Ramos (cell line): ENCODE data around the gene NME7.

Experiments
- in situ Hi-C: fragments of 300-500 bp; cut with MboI; formaldehyde crosslinking; loops from one replicate; pipeline ENCODE4 v1.14.3; 2022; ENCODE audit warnings: low sequenced_read_pairs; ENCODE audit not compliant: unreplicated experiment

The NME7 gene

GRCh38 chr1:169100208-169100607, 267.4 kb downstream of the NME7 start:
- in situ Hi-C loops, result no loop called here

GRCh38 chr1:169099561-169099960, 268.0 kb downstream of the NME7 start:
- in situ Hi-C loops, result no loop called here

GRCh38 chr1:169098380-169098779, 269.2 kb downstream of the NME7 start:
- in situ Hi-C loops, result no loop called here

- in situ Hi-C loops, result no loop called here
Observed at GRCh38 chr1:169094897-169095569, 272.6 kb downstream of the NME7 start.

DNA sequence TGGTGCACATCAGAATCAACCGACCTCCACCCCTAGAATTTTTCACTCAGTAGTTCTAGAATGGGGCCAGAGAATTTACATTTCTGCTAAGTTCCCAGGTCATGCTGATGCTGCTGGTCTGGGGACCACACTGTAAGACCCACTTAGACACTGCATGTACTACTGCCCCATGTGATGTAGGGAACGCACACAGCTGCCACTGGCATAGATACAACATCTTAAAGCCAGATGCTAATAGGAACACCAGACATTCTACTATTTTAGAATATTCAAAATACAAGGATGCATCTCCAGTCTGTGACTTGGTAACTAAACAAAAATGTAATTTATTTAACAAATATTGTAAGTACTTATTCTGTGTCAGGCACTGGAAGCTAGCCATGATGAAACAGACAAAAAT, 275.2 kb downstream of the NME7 start:
- in situ Hi-C loops, result no loop called here

DNA sequence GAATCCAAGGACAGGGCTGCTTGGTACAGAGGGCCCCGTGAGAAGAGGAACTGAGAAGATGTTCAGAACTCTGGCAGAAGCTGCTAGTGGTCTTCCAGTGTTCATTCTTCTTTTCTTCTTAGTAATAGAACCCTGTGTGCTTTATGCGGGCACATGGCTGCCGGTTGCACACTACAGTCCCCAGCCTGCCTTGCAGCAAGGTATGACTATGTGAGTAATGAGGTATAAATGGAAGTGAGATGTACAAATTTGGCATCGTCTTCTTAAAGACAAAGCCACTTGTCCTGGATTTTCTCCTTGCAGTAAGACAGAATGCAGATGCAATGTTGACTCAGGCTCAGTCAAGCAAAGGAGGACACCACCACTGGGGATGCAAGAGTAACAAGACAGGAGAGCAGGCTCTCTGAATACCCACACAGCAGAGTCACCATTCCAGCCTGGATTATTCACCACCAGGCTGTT, 276.1 kb downstream of the NME7 start:
- in situ Hi-C loops, result no loop called here

DNA sequence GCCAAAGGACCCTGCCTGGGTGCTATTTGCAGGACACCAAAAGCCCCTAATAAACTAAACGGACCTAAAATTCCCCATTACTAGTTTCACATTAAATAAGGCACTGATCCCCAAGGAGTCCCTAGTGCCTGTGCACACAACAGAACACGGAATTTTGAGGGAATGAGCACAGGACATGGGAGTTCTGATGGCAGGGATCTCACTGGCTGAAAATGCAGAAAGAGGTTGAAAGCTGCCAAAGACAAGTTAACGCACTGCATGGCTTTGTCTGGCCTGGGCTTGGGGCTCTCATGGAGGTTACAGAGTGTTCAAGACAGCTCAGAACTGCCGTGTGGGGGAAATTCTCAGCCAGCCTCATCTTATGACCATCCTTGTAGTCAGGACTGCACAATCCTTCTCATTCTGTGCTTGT, 276.7 kb downstream of the NME7 start:
- in situ Hi-C loops, result no loop called here

DNA sequence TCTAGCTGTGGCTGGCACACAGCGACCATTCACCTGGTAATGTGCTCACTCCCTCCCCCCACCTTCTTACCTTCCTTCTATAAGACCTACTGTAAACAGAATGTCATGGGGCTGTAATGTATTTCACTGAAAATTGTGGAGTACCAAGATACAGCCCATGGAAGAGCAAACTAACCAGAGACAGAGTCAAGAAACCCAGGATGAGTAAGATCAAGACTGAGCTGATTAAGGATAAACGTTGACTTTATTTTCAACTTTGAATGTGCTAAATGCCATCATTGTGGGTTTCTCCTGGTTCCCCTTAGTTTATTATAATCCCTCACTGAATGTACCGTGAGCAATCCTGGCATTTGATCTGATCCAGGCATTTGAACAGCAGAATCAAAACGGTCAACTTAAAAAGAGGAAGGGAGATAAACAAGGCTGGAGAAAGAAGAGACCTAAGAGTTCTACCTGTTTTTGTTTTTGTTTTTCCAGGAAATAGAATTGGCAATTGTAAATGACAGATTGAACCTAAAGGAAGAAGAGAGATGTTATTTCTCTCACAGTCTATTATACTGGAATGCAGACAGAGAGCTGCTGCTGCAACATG, 277.2 kb downstream of the NME7 start:
- in situ Hi-C loops, result no loop called here

- in situ Hi-C loops, result no loop called here
Observed at GRCh38 chr1:169089776-169090175, 277.8 kb downstream of the NME7 start.

GRCh38 chr1:169087876-169088275, 279.7 kb downstream of the NME7 start:
- in situ Hi-C loops, result no loop called here

DNA sequence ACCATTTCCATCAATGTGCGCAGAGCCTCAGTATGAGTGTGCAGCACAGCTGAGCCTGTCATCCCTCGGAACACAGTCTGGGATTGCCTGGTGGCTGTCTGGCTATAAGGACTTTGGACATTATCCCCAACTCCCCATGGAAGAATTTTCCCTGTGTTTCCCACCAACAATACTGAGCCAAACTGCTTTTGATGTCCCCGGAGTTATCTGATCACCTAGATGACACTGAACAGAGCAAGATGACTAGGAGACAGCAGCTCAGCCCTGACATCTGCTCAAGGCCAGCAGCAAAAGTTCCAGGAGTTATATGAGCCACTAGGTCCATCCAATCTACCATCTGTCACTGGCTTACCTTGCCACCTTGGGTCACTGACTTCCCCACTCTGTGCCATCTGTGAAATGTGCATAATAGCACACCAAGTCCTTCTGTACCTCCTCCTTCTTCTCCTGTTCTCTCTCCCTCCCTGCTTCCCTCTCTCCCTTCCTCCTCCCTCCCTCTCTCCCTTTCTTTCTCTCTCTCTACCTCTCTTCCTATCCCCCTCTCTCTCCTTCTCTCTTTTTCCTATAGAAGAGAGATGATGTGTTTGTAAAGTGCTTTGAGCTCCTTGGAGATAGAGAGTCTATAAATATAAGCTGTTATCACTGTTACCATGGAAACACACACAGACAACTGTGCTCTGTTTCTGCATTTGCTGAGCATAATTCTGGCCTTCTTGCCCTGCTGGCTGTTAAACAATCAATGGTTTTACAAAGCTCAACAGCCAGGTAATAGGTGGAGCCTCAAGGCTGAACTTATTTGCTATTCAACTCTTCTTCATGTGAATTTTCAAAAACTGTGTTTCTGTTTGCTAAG, 280.8 kb downstream of the NME7 start:
- in situ Hi-C loops, result no loop called here

DNA sequence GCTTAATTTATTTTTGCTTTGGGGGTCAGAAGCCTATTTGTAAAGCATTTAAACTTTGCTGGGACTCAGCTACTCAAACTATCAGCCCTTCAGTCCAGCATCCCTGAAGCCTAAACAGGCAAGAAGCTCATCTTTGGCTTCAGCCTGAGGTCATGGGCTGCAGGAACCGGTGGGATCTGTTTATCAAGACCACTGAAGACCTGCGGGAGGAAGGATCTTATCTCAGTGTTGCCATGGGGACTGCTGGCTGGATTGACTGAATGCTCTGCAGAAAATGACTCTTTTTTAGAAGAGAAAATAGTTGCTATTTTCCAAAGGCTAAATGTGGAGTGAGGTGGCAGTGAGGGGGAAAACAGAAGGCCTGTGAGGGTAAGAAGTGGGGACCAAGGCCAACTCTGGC, 281.7 kb downstream of the NME7 start:
- in situ Hi-C loops, result no loop called here
